ELR (cell line): ENCODE measurements around the gene DELE1.

Experiments
- DNase-seq: peaks from one replicate; pipeline ENCODE4 v3.0.0-alpha.2; 2015; ENCODE audit warnings: low read depth

Gene DELE1

GRCh38 chr5:141958113-141958512 lies 34.4 kb downstream of the DELE1 start, which contains the start of gene PCDH12:
Gene PCDH12, minus strand, starts transcription at chr5:141958202. Its CDS starts 351 bp downstream, at chr5:141957851.
- DNase-seq = peak; percentile 31

GRCh38 chr5:141958546-141959172 lies 35.0 kb downstream of the DELE1 start:
- DNase-seq = peak; percentile 51

- no peak for DNase-seq
Observed at GRCh38 chr5:141960018-141960417, 36.3 kb downstream of the DELE1 start.

GRCh38 chr5:141960449-141961323 lies 37.0 kb downstream of the DELE1 start:
- DNase-seq = peak; percentile 87

GRCh38 chr5:141961466-141961865 lies 37.8 kb downstream of the DELE1 start:
- DNase-seq = no peak

- no peak for DNase-seq
Observed at GRCh38 chr5:141963701-141964100, 40.0 kb downstream of the DELE1 start.

- no peak for DNase-seq
Observed at GRCh38 chr5:141965071-141965470, 41.4 kb downstream of the DELE1 start.

- DNase-seq = no peak
Observed at GRCh38 chr5:141966275-141966962, 42.7 kb downstream of the DELE1 start.

GRCh38 chr5:141966963-141967333 lies 43.3 kb downstream of the DELE1 start:
- DNase-seq = no peak

GRCh38 chr5:141968914-141969608 lies 45.4 kb downstream of the DELE1 start, which contains the start of gene RNF14:
Gene RNF14, plus strand, starts transcription at chr5:141969105. Its CDS starts 4,484 bp downstream, at chr5:141973589.
- peak; percentile 97 for DNase-seq

- peak; percentile 25 for DNase-seq
Observed at GRCh38 chr5:141969783-141970771, 46.4 kb downstream of the DELE1 start.

GRCh38 chr5:141973871-141974595 lies 50.4 kb downstream of the DELE1 start:
- peak; percentile 88 for DNase-seq

GRCh38 chr5:141976176-141976575 lies 52.5 kb downstream of the DELE1 start:
- DNase-seq = no peak

GRCh38 chr5:141978389-141978788 lies 54.7 kb downstream of the DELE1 start:
- no peak for DNase-seq

- DNase-seq = no peak
Observed at GRCh38 chr5:141982626-141983025, 59.0 kb downstream of the DELE1 start.

- DNase-seq = no peak
Observed at GRCh38 chr5:141986072-141986471, 62.4 kb downstream of the DELE1 start.

GRCh38 chr5:141989720-141990119 lies 66.0 kb downstream of the DELE1 start:
- no peak for DNase-seq
